Activated CD8-positive, alpha-beta T cell treated with anti-CD3 and anti-CD28 coated beads for 36 hours (primary cell): ENCODE measurements around the gene WDR43. TPM values are rescaled to one million over a fixed set of nuclear protein-coding genes. Genes with fewer than 3 reads are reported as not detected.

ENCODE experiments used
- ATAC-seq: fragments of 200-7000 bp; cut with Tn5 transposase; one replicate; pipeline ENCODE4 v1.10.0; 2021; ENCODE audit warnings: mild to moderate bottlenecking, moderate library complexity
- CTCF ChIA-PET: fragments of 350-600 bp; sonication (Branson Sonifier 250); formaldehyde crosslinking; loops from one replicate; lab custom pipeline; 2021; ENCODE audit warnings: antibody characterized with exemption; lab: Charles Lee
- POLR2A ChIA-PET: fragments of 350-600 bp; sonication (Branson Sonifier 250); formaldehyde crosslinking; loops from one replicate; lab custom pipeline; 2021; ENCODE audit warnings: antibody characterized with exemption; lab: Charles Lee
- DNase-seq: peaks from one replicate; pipeline ENCODE4 v3.0.0-alpha.2; 2020
- H3K27ac Mint-ChIP-seq: one replicate; pipeline ENCODE4 v1.8.0; 2021; ENCODE audit warnings: mild to moderate bottlenecking, mixed read lengths
- H3K27me3 Mint-ChIP-seq: one replicate; pipeline ENCODE4 v1.8.0; 2021; ENCODE audit warnings: mixed read lengths
- H3K36me3 Mint-ChIP-seq: one replicate; pipeline ENCODE4 v1.8.0; 2021; ENCODE audit warnings: low read depth, mixed read lengths
- H3K4me1 Mint-ChIP-seq: one replicate; pipeline ENCODE4 v1.8.0; 2021; ENCODE audit warnings: low read depth, mixed read lengths
- H3K4me3 Mint-ChIP-seq: one replicate; pipeline ENCODE4 v1.8.0; 2021; ENCODE audit warnings: mild to moderate bottlenecking, moderate library complexity, mixed read lengths
- H3K9me3 Mint-ChIP-seq: one replicate; pipeline ENCODE4 v1.8.0; 2021; ENCODE audit warnings: mixed read lengths
- intact Hi-C: fragments of 100-400 bp; cut with micrococcal nuclease; formaldehyde crosslinking; loops from one replicate; pipeline ENCODE4 v1.10.0; 2022
- total RNA-seq, 2 experiments: library from RNA; stranded (reverse); gene quantifications; one replicate each; pipeline ENCODE4 v1.2.3, GENCODE V29; 2021
- TF ChIP-seq, protein P1 (sequence below): fragments of 200-600 bp; IDR thresholded peaks from one replicate; pipeline ENCODE4 v1.8.0; 2022; ENCODE audit warnings: antibody characterized with exemption, mild to moderate bottlenecking

WDR43 gene
- total RNA-seq, 2 experiments from 2014 or later = 121 to 129 TPM

DNA sequence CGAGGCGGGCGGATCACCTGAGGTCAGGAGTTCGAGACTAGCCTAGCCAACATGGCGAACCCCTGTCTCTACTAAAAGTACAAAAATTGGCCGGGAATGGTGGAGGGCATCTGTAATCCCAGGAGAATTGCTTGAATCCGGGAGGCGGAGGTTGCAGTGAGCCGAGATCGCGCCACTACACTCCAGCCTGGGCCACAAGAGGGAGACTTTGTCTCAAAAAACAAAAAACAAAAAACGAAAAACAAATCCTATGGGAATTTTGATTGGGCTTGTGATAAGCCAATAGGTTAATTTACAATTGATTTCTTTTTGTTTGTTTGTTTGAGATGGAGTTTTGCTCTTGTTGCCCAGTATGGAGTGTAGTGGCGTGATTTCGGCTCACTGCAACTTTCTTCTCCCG, 62.4 kb downstream of the WDR43 start:
- H3K27me3 Mint-ChIP-seq = no peaks in the 10 kb centered on the region
- ATAC-seq (no peak), DNase-seq (peak; percentile 37)
- H3K4me1 Mint-ChIP-seq = peaks cover 7% of the 10 kb centered on the region
- CTCF ChIA-PET = interaction anchor here (0.6 to 1.7 kb wide), 9 partner anchors 16 to 239 kb away, joined by 3 to 9 read pairs (median 3); no protein-coding TSS in a partner anchor
- H3K36me3 Mint-ChIP-seq = no peaks in the 10 kb centered on the region
- intact Hi-C loops = loop anchor here (5.0 kb wide), 1 partner anchor 55 kb away; no protein-coding TSS in a partner anchor
- H3K9me3 Mint-ChIP-seq = no peaks in the 10 kb centered on the region
- no peak overlapping the region for H3K27ac Mint-ChIP-seq
- peak overlapping the region; percentile 65 for H3K4me3 Mint-ChIP-seq
- TF ChIP-seq, protein P1, sequence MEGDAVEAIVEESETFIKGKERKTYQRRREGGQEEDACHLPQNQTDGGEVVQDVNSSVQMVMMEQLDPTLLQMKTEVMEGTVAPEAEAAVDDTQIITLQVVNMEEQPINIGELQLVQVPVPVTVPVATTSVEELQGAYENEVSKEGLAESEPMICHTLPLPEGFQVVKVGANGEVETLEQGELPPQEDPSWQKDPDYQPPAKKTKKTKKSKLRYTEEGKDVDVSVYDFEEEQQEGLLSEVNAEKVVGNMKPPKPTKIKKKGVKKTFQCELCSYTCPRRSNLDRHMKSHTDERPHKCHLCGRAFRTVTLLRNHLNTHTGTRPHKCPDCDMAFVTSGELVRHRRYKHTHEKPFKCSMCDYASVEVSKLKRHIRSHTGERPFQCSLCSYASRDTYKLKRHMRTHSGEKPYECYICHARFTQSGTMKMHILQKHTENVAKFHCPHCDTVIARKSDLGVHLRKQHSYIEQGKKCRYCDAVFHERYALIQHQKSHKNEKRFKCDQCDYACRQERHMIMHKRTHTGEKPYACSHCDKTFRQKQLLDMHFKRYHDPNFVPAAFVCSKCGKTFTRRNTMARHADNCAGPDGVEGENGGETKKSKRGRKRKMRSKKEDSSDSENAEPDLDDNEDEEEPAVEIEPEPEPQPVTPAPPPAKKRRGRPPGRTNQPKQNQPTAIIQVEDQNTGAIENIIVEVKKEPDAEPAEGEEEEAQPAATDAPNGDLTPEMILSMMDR = peak; percentile 49
- POLR2A ChIA-PET = interaction anchor here (0.6 to 1.0 kb wide), 2 partner anchors 12 to 87 kb away, joined by 3 to 4 read pairs; partner anchors contain the start of gene TRMT61B

DNA sequence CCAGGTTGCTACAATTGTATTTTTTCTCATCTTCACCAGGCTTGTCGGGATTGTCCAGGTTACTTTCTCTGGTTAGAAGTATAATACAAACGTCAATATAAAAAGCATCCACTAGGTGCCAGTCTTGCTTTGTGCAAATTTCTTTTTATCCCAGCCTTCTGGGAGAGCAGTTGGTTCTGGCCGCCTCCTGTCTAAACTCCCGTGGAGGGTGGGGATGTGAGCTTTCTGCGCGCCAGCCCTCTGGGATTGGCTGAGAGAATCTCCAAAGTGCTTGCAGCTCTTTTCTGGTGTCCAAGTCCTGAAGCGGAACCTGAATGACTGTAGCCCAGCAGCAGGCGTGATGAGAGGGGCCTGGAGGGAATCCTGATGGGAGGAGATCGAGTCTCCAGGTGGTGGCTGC, 64.2 kb downstream of the WDR43 start:
- H3K27ac Mint-ChIP-seq = no peak overlapping the region
- peaks cover 2% of the 10 kb centered on the region for H3K4me1 Mint-ChIP-seq
- no peaks in the 10 kb centered on the region for H3K36me3 Mint-ChIP-seq
- no peaks in the 10 kb centered on the region for H3K27me3 Mint-ChIP-seq
- ChIA-PET CTCF (interaction anchor here (0.7 to 2.3 kb wide), 29 partner anchors 9 to 250 kb away, joined by 3 to 14 read pairs (median 4); no protein-coding TSS in a partner anchor), POLR2A (interaction anchor here (1.3 kb wide), 1 partner anchor 10 kb away, joined by 3 read pairs; no protein-coding TSS in a partner anchor)
- peak; percentile 40 for DNase-seq
- intact Hi-C loops = loop anchor here (1.0 to 5.0 kb wide), 2 partner anchors 54 to 239 kb away; no protein-coding TSS in a partner anchor
- H3K9me3 Mint-ChIP-seq = no peaks in the 10 kb centered on the region
- TF ChIP-seq, protein P1 = peak; percentile 88
- H3K4me3 Mint-ChIP-seq = no peak overlapping the region
- peak; percentile 66 for ATAC-seq

DNA sequence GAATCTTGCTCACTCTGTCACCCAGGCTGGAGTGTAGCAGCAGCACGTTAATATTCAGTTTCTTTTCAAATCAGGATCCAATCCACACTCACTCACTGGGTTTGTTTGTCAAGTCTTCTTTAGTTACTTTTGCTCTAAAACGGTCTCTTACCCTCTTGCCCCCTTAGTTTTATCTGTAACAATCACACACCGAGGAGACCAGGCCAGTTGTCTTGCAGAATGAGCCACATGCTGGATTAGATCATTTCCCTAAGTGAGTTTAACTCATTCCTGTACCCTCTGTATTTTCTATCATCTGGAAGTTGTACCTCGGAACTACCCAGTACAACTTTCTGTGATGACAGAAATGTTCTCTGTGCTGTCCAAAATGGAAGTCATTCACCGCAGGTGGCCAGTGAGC, 65.9 kb downstream of the WDR43 start:
- CTCF ChIA-PET = interaction anchor here (1.4 kb wide), 1 partner anchor 55 kb away, joined by 3 read pairs; no protein-coding TSS in a partner anchor

DNA sequence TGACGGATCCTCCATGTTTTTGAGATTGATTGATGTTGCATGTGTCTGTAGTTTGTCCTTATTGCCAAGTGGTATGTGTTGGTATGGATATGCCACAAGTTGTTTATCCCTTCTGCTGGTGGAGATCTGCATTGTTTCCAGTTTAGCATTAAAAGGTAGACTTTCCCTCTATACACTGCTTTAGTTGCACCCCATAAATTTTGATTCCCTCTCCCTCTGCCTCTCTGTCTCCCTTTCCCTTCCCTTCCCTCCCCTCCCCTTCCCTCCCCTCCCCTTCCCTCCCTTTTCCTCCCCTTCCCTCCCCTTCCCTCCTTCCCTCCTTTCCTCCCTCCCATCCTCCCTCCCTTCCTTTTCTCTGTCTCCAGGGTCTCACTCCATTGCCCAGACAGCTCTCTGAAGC, 68.0 kb downstream of the WDR43 start:
- no peaks in the 10 kb centered on the region for H3K27me3 Mint-ChIP-seq
- H3K4me1 Mint-ChIP-seq = no peaks in the 10 kb centered on the region
- no peak overlapping the region for H3K4me3 Mint-ChIP-seq
- H3K36me3 Mint-ChIP-seq = no peaks in the 10 kb centered on the region
- no peaks in the 10 kb centered on the region for H3K9me3 Mint-ChIP-seq
- ATAC-seq = no peak
- intact Hi-C loops = no loop called here
- ChIA-PET CTCF (no interaction called here), POLR2A (no interaction called here)
- no peak for DNase-seq
- H3K27ac Mint-ChIP-seq = no peak overlapping the region
- TF ChIP-seq, protein P1 = no peak

More for the DNA sequence above, 65.9 kb downstream of the WDR43 start:
- intact Hi-C loops = no loop called here
- no peaks in the 10 kb centered on the region for H3K9me3 Mint-ChIP-seq
- POLR2A ChIA-PET = interaction anchor here (0.6 kb wide), 1 partner anchor 75 kb away, joined by 3 read pairs; no protein-coding TSS in a partner anchor
- H3K4me1 Mint-ChIP-seq = peaks cover 2% of the 10 kb centered on the region
- H3K36me3 Mint-ChIP-seq = no peaks in the 10 kb centered on the region
- no peaks in the 10 kb centered on the region for H3K27me3 Mint-ChIP-seq
- no peak overlapping the region for H3K27ac Mint-ChIP-seq
- H3K4me3 Mint-ChIP-seq = no peak overlapping the region
- DNase-seq (no peak), ATAC-seq (no peak)
- TF ChIP-seq, protein P1 = no peak

DNA sequence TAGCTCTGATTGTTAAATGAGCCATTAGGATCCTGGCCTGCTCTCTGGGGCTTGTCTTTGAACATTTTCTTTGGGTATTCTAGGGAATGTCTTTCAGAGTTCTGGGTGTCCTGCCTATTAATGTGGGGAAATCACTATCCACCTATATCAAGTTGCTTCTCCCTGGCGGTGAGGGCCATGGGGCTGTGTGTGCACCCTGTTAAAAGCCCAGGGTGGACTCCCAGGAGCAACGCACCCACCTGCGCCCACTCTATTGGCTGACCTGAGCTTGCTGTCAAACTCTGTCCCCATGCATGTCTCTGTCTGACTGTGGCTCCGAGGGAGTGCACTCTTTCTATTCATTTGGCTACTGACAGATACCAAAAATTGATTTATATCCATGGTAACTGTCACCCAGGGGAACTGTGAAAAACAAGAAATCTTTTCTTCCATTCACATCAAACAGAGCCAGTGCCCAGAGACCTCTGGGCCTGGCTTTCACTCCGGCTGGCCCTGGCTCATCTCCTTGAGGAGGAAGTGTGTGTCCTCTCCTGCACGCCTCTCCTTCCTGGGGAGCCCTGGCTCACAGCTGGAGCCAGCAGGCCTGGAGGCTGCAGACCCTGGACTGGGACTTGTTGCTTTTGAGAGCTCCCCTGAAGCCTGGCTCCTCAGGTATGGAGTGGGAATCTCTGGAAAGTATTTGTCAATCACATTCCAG, 76.1 kb downstream of the WDR43 start:
- CTCF ChIA-PET = no interaction called here
- POLR2A ChIA-PET = no interaction called here

More for the DNA sequence above, 76.1 kb downstream of the WDR43 start:
- intact Hi-C loops = no loop called here
- DNase-seq (no peak), ATAC-seq (no peak)
- H3K9me3 Mint-ChIP-seq = no peaks in the 10 kb centered on the region
- no peak overlapping the region for H3K4me3 Mint-ChIP-seq
- no peak overlapping the region for H3K27ac Mint-ChIP-seq
- no peaks in the 10 kb centered on the region for H3K27me3 Mint-ChIP-seq
- peaks cover 5% of the 10 kb centered on the region for H3K4me1 Mint-ChIP-seq
- no peaks in the 10 kb centered on the region for H3K36me3 Mint-ChIP-seq
- TF ChIP-seq, protein P1 = no peak
